Measurements from ENCODE around the gene DNAJC16.

The DNAJC16 gene

GRCh38 chr1:15531682-15532081 is 5.0 kb downstream of the DNAJC16 start:
- in situ Hi-C loops (cut with MboI; ENCODE audit: low sequenced_read_pairs): no loop called here

GRCh38 chr1:15538771-15539170 is 12.1 kb downstream of the DNAJC16 start:
- in situ Hi-C loops (cut with MboI; ENCODE audit: low sequenced_read_pairs): no loop called here

- in situ Hi-C loops (cut with MboI; ENCODE audit: low sequenced_read_pairs): no loop called here
Observed at GRCh38 chr1:15540186-15540585, 13.5 kb downstream of the DNAJC16 start.

- in situ Hi-C loops (cut with MboI; ENCODE audit: low sequenced_read_pairs): no loop called here
Observed at GRCh38 chr1:15541231-15541792, 14.7 kb downstream of the DNAJC16 start.

- in situ Hi-C loops (cut with MboI; ENCODE audit: low sequenced_read_pairs): no loop called here
Observed at GRCh38 chr1:15542388-15543250, 16.0 kb downstream of the DNAJC16 start.

GRCh38 chr1:15543251-15543588 is 16.6 kb downstream of the DNAJC16 start:
- in situ Hi-C loops (cut with MboI; ENCODE audit: low sequenced_read_pairs): no loop called here

- in situ Hi-C loops (cut with MboI; ENCODE audit: low sequenced_read_pairs): no loop called here
Observed at GRCh38 chr1:15543589-15544568, 17.2 kb downstream of the DNAJC16 start.

- in situ Hi-C loops (cut with MboI; ENCODE audit: low sequenced_read_pairs): no loop called here
Observed at GRCh38 chr1:15546641-15547040, 20.0 kb downstream of the DNAJC16 start.

GRCh38 chr1:15550573-15550972 is 23.9 kb downstream of the DNAJC16 start:
- in situ Hi-C loops (cut with MboI; ENCODE audit: low sequenced_read_pairs): no loop called here

- in situ Hi-C loops (cut with MboI; ENCODE audit: low sequenced_read_pairs): no loop called here
Observed at GRCh38 chr1:15557008-15557407, 30.4 kb downstream of the DNAJC16 start.

GRCh38 chr1:15557594-15557993 is 30.9 kb downstream of the DNAJC16 start:
- in situ Hi-C loops (cut with MboI; ENCODE audit: low sequenced_read_pairs): no loop called here

- in situ Hi-C loops (cut with MboI; ENCODE audit: low sequenced_read_pairs): no loop called here
Observed at GRCh38 chr1:15558516-15558915, 31.9 kb downstream of the DNAJC16 start.

- in situ Hi-C loops (cut with MboI; ENCODE audit: low sequenced_read_pairs): no loop called here
Observed at GRCh38 chr1:15559189-15559810, 32.7 kb downstream of the DNAJC16 start.

- in situ Hi-C loops (cut with MboI; ENCODE audit: low sequenced_read_pairs): no loop called here
Observed at GRCh38 chr1:15568387-15569073, 41.9 kb downstream of the DNAJC16 start.

GRCh38 chr1:15570861-15571260 is 44.2 kb downstream of the DNAJC16 start:
- in situ Hi-C loops (cut with MboI; ENCODE audit: low sequenced_read_pairs): no loop called here

GRCh38 chr1:15571266-15571665 is 44.6 kb downstream of the DNAJC16 start:
- in situ Hi-C loops (cut with MboI; ENCODE audit: low sequenced_read_pairs): no loop called here

- in situ Hi-C loops (cut with MboI; ENCODE audit: low sequenced_read_pairs): no loop called here
Observed at GRCh38 chr1:15573477-15573876, 46.8 kb downstream of the DNAJC16 start.

- in situ Hi-C loops (cut with MboI; ENCODE audit: low sequenced_read_pairs): no loop called here
Observed at GRCh38 chr1:15574741-15575140, 48.1 kb downstream of the DNAJC16 start.

- in situ Hi-C loops (cut with MboI; ENCODE audit: low sequenced_read_pairs): no loop called here
Observed at GRCh38 chr1:15575549-15576150, 49.0 kb downstream of the DNAJC16 start.

- in situ Hi-C loops (cut with MboI; ENCODE audit: low sequenced_read_pairs): no loop called here
Observed at GRCh38 chr1:15577691-15578090, 51.0 kb downstream of the DNAJC16 start.

Data from HL-60/S4 (cell line).